ENCODE measurements around the gene PRUNE1.
A peak's percentile ranks its signal among the peaks of the same experiment; 100 is the strongest.

Gene PRUNE1

GRCh38 chr1:151008244-151009205 is at the start of gene PRUNE1:
Gene PRUNE1, plus strand, starts transcription at chr1:151008449. Its CDS starts 184 bp downstream, at chr1:151008633.
- DNase-seq: peak; percentile 92

GRCh38 chr1:150960646-150961045 is 47.6 kb upstream of the PRUNE1 start:
- DNase-seq: no peak

- DNase-seq: no peak
Observed at GRCh38 chr1:150961756-150962155, 46.5 kb upstream of the PRUNE1 start.

- DNase-seq: no peak
Observed at GRCh38 chr1:150963321-150964163, 44.7 kb upstream of the PRUNE1 start.

GRCh38 chr1:150964164-150964489 is 44.1 kb upstream of the PRUNE1 start:
- DNase-seq: no peak

GRCh38 chr1:150965605-150966004 is 42.6 kb upstream of the PRUNE1 start:
- no peak for DNase-seq

- no peak for DNase-seq
Observed at GRCh38 chr1:150966011-150966410, 42.2 kb upstream of the PRUNE1 start.

- DNase-seq: no peak
Observed at GRCh38 chr1:150967936-150968335, 40.3 kb upstream of the PRUNE1 start.

GRCh38 chr1:150968491-150968890 is 39.8 kb upstream of the PRUNE1 start:
- no peak for DNase-seq

GRCh38 chr1:150969626-150970025 is 38.6 kb upstream of the PRUNE1 start:
- DNase-seq: no peak

- no peak for DNase-seq
Observed at GRCh38 chr1:150970808-150971582, 37.3 kb upstream of the PRUNE1 start.

GRCh38 chr1:150971583-150972416 is 36.4 kb upstream of the PRUNE1 start:
- DNase-seq: no peak

- DNase-seq: no peak
Observed at GRCh38 chr1:150972417-150972940, 35.8 kb upstream of the PRUNE1 start.

GRCh38 chr1:150973258-150973835 is 34.9 kb upstream of the PRUNE1 start:
- DNase-seq: no peak

- DNase-seq: peak; percentile 13
Observed at GRCh38 chr1:150973836-150974579, 34.2 kb upstream of the PRUNE1 start.

- peak; percentile 48 for DNase-seq
Observed at GRCh38 chr1:150974580-150975478, 33.4 kb upstream of the PRUNE1 start, which contains the start of gene CERS2. Gene CERS2, minus strand, starts transcription at chr1:150974835. Its CDS starts 5,745 bp downstream, at chr1:150969090.

GRCh38 chr1:150976401-150976821 is 31.8 kb upstream of the PRUNE1 start:
- DNase-seq: no peak

- no peak for DNase-seq
Observed at GRCh38 chr1:150976879-150977694, 31.2 kb upstream of the PRUNE1 start.

Data from NCI-H2171 treated with DMSO at 0.1 percent for 48 hours (cell line).